Sigmoid colon (tissue), 4 donors: Measurements from ENCODE around the gene IGF2BP3.

ENCODE experiments used
- CTCF ChIP-seq, 4 experiments: fragments of 450-650 bp in 3 of 4; fragments of 200-600 bp in 1 of 4; IDR thresholded peaks; one replicate each; pipeline ENCODE4 v1.5.1; 2016 to 2019; ENCODE audit warnings: antibody characterized with exemption in 4 of 4, mild to moderate bottlenecking in 3 of 4, moderate library complexity in 2 of 4
- EP300 ChIP-seq, 4 donors: sonication (generic); formaldehyde crosslinking; IDR thresholded peaks; one replicate each; pipeline ENCODE4 v1.6.1; 2017; ENCODE audit warnings: antibody characterized with exemption in 4 of 4
- POLR2AphosphoS5 ChIP-seq, 4 donors: sonication (generic); formaldehyde crosslinking; IDR thresholded peaks; one replicate each; pipeline ENCODE4 v1.6.1; 2017; ENCODE audit warnings: antibody characterized with exemption in 4 of 4

DNA sequence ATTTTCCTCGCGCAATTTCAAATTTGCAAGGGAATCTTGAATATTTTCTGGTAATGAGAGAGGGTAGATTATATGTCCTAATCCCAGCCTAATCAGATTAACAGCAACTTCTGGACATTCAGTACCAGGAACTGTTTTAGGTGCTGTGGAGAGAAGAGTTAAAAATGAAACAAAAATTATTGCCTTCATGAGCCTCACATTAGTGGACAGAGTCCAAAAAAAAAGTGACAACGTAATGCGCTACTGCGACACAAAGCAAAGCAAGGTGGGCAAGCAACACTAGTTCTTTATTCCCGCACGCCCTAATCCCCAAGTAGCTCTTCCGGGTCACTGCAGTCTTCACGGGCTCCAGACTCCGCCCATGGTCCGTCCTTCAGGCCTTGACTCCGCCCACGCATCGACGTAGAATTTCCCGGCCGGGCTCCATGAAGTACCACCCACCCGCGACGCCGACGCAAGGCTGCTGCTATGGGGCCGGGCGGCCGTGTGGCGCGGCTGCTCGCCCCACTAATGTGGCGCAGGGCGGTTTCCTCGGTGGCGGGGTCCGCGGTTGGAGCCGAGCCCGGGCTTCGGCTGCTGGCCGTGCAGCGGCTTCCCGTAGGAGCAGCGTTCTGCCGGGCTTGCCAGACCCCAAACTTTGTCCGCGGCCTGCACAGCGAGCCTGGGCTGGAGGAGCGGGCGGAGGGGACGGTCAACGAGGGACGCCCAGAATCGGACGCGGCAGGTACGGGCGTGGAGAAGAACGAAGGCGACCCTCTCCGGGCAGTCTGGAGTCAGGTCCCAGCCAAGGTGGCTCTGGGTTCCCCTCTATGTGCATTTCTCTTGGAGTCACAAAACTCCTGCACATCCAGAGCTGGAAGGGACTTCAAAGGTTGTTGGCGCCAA, 171.2 kb downstream of the IGF2BP3 start, which contains the start of gene MALSU1:
- TF ChIP-seq POLR2AphosphoS5 (IDR thresholded peaks at IDR 0.05): peak; percentile 86 to 97 (median 95)
- TF ChIP-seq CTCF (IDR thresholded peaks at IDR 0.05): no peak
- TF ChIP-seq EP300 (IDR thresholded peaks at IDR 0.05): peak in 1 of 4 donors; percentile 45
